Right lobe of liver (tissue), 4 donors: Measurements from ENCODE around the gene EMID1.

Experiments
- CTCF ChIP-seq, 4 donors: fragments of 200-600 bp in 3 of 4; fragments of 450-650 bp in 1 of 4; IDR thresholded peaks; one replicate each; pipeline versions ENCODE4 v1.5.1 to v1.8.0; 2016 to 2022; ENCODE audit warnings: antibody characterized with exemption in 4 of 4, mild to moderate bottlenecking in 2 of 4
- POLR2A ChIP-seq: fragments of 450-650 bp; IDR thresholded peaks from one replicate; pipeline ENCODE4 v1.6.1; 2017; ENCODE audit warnings: antibody characterized with exemption, mild to moderate bottlenecking
- donor health status: DM: no; HTN: no; CAD: no.
- donor health status: DM: no; HTN: no; CAD: no.
- donor health status: DM: no; HTN: yes; CAD: no.

- peak in 2 of 4 donors; percentile 10 to 12 for TF ChIP-seq CTCF (IDR thresholded peaks at IDR 0.05)
- TF ChIP-seq POLR2A = no peak
These were observed 97.2 kb downstream of the EMID1 start for GRCh38 chr22:29302681-29303465.
